GM18526 (cell line): ENCODE data around the gene SPRTN.
A peak's percentile ranks its signal among the peaks of the same experiment; 100 is the strongest.

Experiments used
- POLR2A ChIP-seq: IDR thresholded peaks from 3 replicates; pipeline ENCODE4 v1.6.1; 2011; ENCODE audit not compliant: insufficient read length; ENCODE audit errors: extremely low read depth

Gene SPRTN

DNA sequence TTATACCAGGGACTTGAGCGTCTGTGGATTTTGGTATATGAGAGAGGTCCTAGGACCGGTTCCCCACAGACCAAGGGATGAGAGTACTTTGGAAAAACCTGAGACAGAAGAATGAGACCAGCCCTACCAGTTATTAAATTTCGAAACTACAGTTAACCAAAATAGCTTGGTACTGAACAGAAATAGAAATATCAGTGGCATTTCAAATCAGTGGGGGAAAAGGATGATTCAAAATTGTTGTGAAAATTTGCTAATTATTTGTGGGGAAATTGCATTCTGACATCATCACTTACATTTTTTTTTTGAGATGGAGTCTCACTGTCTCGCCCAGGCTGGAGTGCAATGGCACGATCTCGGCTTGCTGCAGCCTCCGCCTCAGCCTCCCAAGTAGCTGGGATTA, 8.6 kb upstream of the SPRTN start:
- no peak for TF ChIP-seq POLR2A

DNA sequence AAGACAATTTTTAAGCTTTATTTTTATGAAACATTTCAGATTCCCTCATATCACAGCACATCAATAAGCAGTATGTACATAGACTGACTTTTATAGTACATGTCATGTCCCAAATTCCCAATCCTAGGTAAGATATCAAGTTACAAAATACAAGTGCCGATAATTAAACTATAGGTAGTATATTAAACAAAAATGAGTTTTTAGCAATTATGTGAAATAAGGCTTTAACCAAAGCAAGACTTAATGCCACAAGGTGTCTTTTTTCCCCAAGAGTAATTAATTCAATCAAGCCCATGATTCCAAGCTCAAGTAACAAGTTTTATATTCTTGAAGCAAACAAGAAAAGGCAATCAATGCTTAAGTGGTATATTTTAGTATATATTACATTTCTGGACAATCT, 5.3 kb upstream of the SPRTN start:
- no peak for TF ChIP-seq POLR2A

DNA sequence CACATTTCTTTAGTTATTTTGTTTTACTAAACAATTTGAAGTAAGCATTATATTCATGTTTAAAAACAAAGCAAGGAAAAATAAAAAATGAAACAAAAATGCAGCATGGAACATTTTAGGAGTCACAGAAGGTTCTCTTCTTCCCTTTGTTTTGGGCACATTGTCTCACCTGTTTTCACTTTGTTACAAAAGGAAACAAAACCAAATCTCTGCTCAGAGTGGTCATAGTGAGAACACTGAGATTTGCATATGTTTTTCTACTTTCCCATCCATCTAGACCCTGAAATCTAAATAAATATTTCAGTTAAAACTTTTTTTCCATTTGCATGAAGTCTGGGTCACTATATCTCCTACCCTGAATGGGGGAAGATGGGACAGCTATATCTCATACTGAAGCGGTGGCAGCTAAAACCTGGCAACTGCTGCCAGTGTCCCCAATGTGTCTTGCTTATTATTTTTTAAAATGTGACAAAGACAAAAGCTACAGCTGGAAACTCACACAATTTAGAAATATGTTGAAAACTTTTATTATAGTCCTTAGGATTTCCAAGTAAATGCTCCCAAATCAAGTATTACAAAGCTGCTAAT, 3.9 kb upstream of the SPRTN start:
- no peak for TF ChIP-seq POLR2A

DNA sequence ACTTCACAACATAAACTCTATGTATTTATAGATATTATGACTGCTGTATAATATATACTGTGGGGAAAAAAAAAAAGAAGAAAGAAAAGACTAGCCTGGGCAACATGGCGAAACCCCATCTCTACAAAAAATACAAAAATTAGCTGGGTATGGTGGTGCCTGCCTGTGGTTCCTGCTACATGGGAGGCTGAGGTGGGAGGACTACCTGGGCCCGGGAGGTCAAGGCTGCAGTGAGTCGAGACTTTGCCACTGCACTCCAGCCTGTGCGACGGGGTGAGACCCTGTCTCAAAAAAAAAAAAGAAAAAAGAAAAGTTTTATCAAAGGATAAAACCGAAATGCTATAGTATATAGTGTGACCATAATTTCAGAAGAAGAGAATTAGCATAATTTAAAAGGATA, 3.1 kb upstream of the SPRTN start:
- no peak for TF ChIP-seq POLR2A

DNA sequence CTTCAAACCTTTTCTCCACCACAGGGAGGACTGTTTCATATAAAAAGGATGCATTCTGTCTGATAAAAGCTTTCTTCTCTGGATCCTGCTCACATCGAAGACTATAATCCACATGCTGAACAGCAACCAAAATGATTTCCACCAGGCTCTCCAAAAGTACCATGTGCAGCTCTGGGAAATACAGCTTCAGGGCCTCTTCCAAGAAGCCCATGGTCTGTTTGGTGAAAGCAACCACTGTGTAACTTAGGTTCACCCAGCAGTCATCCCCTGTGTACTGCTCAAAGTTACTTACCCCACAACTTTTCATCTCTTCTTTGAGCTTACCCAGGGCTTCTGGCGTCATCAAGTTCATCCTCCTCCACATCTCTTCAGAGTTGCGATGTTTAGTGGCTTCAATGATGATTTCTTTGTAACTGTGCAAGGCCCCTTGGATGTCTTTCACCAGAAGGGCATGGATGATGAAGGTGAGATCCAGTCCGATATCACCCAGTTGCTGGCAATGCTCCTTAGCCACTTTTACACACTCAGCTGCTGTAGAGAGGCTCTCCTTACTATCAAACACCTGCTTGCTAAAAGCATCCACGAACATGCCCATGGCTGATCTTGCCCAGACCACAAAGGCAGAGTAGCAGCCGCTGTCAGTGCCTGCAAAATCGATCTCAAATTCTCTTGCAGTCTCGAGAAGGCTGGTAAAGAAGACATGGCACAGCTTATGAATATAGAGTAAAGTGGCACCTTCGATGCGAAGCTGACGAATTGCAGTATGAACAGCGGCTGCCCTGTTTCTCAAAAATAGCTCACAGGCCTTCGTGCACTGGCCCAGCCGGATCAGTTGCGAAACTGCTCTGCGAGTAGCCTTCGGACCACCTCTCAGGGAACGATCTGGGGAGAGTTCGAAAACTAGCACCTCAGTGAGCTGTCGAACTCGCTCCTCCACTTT, 2.2 kb upstream of the SPRTN start:
- TF ChIP-seq POLR2A = no peak

- no peak for TF ChIP-seq POLR2A
These were observed 1.0 kb upstream of the SPRTN start for GRCh38 chr1:231337043-231337471.

DNA sequence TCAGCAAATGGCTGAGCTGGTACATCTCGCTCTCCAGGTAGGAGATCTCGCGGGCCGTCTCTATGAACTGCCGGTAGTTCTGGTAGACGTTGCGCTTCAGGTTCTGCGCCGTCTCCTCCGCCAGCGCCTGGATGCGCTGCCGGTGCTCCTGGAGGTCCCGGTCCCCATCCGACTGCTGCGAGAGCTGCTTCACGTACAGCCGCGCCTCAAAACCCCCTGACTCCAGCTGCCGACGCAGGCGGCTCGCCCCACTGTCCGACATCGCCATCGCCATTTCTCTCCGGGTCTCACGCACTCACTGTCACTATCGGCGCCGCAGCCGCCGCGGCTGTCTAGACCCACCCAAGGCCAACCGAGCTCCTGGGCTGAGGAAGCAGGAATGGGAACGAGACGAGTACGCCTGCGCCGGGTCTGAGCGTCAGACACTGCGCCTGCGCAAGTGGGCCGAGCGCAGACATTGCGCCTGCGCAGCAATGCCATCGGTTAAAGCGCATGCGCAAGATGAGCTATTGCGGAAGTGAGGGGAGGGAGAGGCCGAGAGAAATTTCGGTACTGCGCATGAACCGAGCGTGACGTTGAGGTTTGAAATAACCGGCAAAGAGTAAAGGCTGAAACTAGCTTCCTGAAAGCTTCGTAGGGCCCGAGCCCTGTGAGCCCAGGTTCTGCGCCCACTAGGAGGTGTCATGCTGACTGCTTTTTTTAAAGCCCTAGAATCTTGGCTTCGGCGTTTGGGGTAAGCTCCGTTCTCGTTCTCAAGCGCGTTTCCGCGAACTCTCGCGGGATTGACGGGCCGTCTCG, 422 bp upstream of the SPRTN start, which contains the start of gene EXOC8:
EXOC8 (minus strand) TSS at position 381 of the 798 bp plus-strand sequence; CDS start at position 274, 107 bp downstream.
- TF ChIP-seq POLR2A = peak; percentile 90

DNA sequence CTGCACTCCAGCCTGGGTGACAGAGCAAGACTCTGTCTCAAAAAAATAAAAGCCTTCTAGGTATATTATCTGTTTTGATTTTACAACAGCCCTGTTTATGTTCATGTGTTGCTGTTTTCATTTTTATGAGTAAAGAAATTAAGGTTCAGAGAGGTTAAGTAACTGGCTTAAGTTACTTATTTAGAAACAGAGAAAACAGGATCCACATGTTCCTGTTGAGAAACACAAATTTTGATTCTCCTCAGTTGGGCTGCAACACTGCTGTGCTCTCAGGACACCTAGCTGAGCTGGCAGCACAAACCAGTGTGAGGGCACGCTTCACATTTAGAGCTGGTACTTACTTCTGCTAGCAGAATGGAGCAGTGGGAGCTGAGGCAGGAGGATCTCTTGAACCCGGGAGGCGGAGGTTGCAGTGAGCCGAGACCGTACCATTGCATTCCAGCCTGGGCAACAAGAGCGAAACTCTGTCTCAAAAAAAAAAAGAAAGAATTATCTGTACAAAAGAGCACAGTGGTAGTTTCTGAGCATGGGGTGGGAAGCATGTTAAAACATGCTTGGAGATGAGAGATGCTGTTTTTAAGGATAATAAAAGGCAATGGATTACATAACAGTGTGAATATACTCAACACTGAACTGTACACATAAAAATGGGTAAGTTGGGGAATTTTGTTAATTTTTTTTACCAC, 2.4 kb downstream of the SPRTN start:
- TF ChIP-seq POLR2A = no peak

GRCh38 chr1:231347961-231348360, 9.9 kb downstream of the SPRTN start:
- TF ChIP-seq POLR2A = no peak

GRCh38 chr1:231348442-231348841, 10.3 kb downstream of the SPRTN start:
- TF ChIP-seq POLR2A = no peak

- no peak for TF ChIP-seq POLR2A
These were observed 13.7 kb downstream of the SPRTN start for GRCh38 chr1:231351816-231352215.

DNA sequence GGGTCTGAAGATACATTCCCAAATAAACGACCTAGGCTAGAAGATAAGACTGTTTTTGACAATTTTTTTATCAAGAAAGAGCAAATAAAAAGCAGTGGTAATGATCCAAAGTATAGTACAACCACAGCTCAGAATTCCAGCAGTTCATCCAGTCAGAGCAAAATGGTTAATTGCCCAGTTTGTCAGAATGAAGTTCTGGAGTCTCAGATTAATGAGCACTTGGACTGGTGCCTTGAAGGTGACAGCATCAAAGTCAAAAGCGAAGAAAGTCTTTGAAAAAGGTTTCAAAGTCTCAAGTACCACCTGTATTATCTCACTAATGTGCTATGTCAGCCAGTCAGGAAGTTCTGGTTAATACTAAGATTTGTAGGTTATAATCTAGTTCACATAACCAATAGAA, 15.0 kb downstream of the SPRTN start:
- no peak for TF ChIP-seq POLR2A

DNA sequence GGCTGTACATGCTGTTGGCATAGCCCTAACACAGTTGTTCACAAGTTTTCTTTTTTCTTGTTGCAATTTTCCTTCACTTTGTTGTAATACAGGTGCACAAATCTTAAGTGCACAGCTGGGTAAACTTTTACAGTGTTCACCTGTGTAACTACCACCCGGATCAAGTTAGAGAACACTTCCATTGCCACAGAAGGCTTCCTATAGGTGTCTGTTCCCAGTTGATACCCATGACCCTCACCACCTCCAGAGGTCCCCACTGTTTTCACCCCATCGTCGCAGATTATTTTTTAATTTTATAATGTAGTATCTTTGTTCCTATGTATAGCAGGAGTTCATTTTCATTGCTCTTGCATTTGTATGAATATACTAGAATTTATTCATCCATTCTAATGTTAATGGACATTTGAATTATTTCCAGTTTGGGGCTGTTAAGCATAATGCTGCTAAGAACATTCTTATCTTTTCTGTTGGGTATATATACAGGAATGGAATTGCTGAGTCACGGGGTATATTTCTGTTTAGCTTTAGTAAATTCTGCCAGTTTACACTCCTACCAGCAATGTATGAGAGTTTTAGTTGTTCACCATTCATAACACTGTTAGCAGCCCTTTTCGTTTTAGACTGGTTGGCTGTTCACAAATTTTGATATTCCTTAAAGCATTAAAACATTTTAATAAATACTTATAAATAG, 16.4 kb downstream of the SPRTN start:
- TF ChIP-seq POLR2A = no peak

DNA sequence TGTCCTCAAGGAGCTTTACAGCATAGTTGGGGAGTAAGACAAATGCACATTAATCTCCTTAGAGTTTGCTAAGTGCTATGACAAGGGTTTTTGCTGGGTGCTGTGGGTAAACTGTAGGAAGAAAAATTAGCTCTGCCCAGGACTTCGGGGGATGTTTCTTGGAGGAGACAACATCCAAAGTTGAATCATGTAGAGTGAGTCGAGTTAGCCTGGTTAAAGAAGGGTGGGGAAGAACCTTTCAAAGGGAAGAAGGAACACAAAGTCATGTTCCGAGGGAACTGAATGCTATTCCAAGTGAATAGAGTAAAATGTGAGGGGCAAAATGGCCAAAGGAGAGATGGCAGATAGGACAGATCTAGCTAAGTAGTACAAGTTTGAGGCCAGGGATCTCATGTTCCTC, 17.1 kb downstream of the SPRTN start:
- TF ChIP-seq POLR2A = no peak

DNA sequence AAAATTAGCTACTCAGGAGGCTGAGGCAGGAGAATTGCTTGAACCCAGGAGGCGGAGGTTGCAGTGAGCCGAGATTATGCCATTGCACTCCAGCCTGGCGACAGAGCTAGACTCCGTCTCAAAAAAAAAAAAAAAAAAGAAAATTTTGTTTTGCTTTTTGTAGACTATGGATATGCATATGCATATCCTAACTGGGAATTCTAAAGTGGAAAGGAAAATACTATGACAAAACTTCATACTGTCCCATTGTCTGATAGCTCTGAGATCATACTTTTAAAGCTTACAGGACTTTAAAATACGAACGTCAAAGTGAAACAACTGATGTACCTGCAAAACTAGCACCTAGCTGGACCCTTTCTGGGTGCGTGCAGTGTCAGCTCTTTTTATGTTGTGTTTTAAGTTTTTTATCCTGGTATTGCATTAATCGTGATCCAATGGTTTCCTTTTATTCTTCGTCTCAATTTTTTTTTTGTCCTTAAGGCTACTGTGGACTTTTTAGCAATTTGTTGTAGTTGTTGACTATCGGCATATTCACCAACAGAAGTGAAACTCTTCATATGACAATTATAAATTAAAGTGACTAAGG, 19.2 kb downstream of the SPRTN start:
- no peak for TF ChIP-seq POLR2A
